ENCODE measurements around the gene APOL1. TPM values are rescaled to one million over a fixed set of nuclear protein-coding genes. Genes with fewer than 3 reads are reported as not detected.
A peak's percentile ranks its signal among the peaks of the same experiment; 100 is the strongest.
"Not testable (repeated sequence)": the region's sequence is repeated elsewhere in the genome, so short reads cannot be mapped to it uniquely, and the experiment has no call there.

Gene APOL1, protein sequence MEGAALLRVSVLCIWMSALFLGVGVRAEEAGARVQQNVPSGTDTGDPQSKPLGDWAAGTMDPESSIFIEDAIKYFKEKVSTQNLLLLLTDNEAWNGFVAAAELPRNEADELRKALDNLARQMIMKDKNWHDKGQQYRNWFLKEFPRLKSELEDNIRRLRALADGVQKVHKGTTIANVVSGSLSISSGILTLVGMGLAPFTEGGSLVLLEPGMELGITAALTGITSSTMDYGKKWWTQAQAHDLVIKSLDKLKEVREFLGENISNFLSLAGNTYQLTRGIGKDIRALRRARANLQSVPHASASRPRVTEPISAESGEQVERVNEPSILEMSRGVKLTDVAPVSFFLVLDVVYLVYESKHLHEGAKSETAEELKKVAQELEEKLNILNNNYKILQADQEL
- total RNA-seq: 100 to 1,000 TPM in 1 of 8 experiments, 10 to 100 TPM in 3, under 1 TPM in 3, not detected in 1; 0.09 to 171 (median 14.0) TPM

- 30 to 100% (median 90%) methylated on average over 1 to 5 of the region's 10 CpGs; no CpG with 5 or more reads in 2 of the 10 experiments for WGBS, 10 experiments
- peak in 3 of 8 experiments; percentile 51 to 59 (median 56) for ATAC-seq (replicated peaks in 6 of 8)
- Histone ChIP-seq H3K27ac (no peak within 1 kb of the TSS), H3K4me1 (replicated peaks in 1 of 2) (peaks cover 2 to 7% of the 10 kb centered on the region in 2 donors), H3K4me3 (no peak within 1 kb of the TSS)
- in situ Hi-C loops (cut with MboI; ENCODE audit: low pct_unique_long_range_greater_than_20kb in 2 of 9, low sequenced_read_pairs in 9 of 9, unreplicated experiment in 9 of 9): no loop called here
These were observed at the start of gene APOL1 for GRCh38 chr22:36252754-36253522. Gene APOL1, plus strand, starts transcription at chr22:36253133. Its CDS starts 1,823 bp downstream, at chr22:36254956.

GRCh38 chr22:36203441-36203840 lies 49.5 kb upstream of the APOL1 start:
- 76 to 95% (median 82%) methylated on average over 2 to 7 of the region's 7 CpGs; no CpG with 5 or more reads in 5 of the 10 experiments for WGBS, 10 experiments
- in situ Hi-C loops (cut with MboI; ENCODE audit: low pct_unique_long_range_greater_than_20kb in 2 of 9, low sequenced_read_pairs in 9 of 9, unreplicated experiment in 9 of 9); ATAC-seq (replicated peaks in 6 of 8); H3K27ac ChIP-seq; H3K4me3 ChIP-seq: not testable (repeated sequence)
- peaks cover 8 to 25% of the 10 kb centered on the region in 2 donors for H3K4me1 ChIP-seq (replicated peaks in 1 of 2)

- Histone ChIP-seq H3K4me1 (replicated peaks in 1 of 2) (peaks cover 7 to 19% of the 10 kb centered on the region in 2 donors), H3K27ac (no peak overlapping the region), H3K4me3 (no peak overlapping the region)
- 58 to 100% (median 70%) methylated on average over 1 to 7 of the region's 8 CpGs; no CpG with 5 or more reads in 3 of the 10 experiments for WGBS, 10 experiments
- ATAC-seq (replicated peaks in 6 of 8): no peak
- in situ Hi-C loops (cut with MboI; ENCODE audit: low pct_unique_long_range_greater_than_20kb in 2 of 9, low sequenced_read_pairs in 9 of 9, unreplicated experiment in 9 of 9): no loop called here
These were observed 48.8 kb upstream of the APOL1 start for GRCh38 chr22:36204001-36204631.

DNA sequence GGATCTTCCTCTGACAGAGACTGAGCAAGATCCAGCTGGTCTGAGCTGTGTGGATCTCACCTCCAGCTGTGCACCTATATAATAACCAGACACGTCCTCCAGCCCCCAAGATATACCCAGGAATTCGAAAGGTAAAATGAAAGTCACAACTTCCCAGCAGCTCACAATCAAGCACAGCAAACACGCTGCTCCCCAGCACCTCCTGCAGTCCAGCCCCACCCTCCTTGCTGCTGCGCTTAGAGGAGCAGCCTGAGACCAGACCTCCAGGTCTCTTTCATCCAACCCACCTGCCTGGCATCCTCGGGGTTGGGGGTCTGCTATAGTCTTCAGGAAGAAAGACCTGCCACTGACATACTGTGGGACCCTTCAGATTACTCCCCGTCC lies 48.3 kb upstream of the APOL1 start:
- H3K27ac ChIP-seq: no peak overlapping the region
- WGBS, 10 experiments: 45 to 68% (median 63%) methylated on average over 1 to 5 of the region's 6 CpGs; no CpG with 5 or more reads in 4 of the 10 experiments
- no peak for ATAC-seq (replicated peaks in 6 of 8)
- in situ Hi-C loops (cut with MboI; ENCODE audit: low pct_unique_long_range_greater_than_20kb in 2 of 9, low sequenced_read_pairs in 9 of 9, unreplicated experiment in 9 of 9): no loop called here
- peaks cover 7 to 19% of the 10 kb centered on the region in 2 donors for H3K4me1 ChIP-seq (replicated peaks in 1 of 2)
- H3K4me3 ChIP-seq: no peak overlapping the region

DNA sequence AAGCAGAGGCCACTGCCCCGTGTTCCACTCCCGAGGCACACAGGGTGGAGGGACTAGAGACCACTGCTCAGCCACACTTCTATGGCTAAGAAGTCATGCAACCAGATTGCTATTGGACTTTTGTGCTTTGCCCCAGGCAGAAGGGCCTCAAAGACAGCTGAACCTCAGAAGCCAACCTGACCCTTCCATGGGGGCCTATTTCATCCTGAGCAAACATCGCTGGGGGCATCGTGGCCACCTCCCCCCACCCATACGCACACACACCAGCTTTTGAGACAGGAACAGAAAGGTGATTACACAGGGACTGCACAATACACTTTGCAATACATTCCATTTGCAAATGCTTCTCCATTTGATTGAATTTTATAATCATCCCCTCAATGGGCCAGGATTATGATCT lies 47.4 kb upstream of the APOL1 start:
- H3K4me3 ChIP-seq; H3K27ac ChIP-seq; ATAC-seq (replicated peaks in 6 of 8); in situ Hi-C loops (cut with MboI; ENCODE audit: low pct_unique_long_range_greater_than_20kb in 2 of 9, low sequenced_read_pairs in 9 of 9, unreplicated experiment in 9 of 9): not testable (repeated sequence)
- H3K4me1 ChIP-seq (replicated peaks in 1 of 2): peaks cover 7 to 19% of the 10 kb centered on the region in 2 donors
- WGBS, 10 experiments: 47 to 80% (median 79%) methylated on average over 1 to 3 of the region's 5 CpGs; no CpG with 5 or more reads in 5 of the 10 experiments

DNA sequence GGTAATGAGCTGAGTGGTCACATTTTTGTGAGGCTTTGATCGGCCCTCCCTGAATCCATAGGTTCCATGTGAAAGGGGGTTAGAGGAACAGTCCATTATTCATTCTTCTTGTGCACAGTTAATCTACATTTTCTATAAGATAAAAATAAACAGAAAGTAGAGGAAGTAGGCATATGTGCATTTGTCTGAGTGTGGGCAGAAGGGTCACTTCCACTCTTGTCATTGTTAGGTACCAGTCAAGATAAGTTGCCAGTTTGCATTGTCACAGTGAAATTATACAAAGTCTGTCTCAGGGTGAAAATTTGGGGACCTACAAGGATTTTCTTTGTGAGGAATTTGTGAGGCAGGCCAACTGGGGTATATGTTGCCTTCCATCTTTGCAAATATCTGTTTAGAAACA lies 46.7 kb upstream of the APOL1 start:
- H3K27ac ChIP-seq: no peak overlapping the region
- in situ Hi-C loops (cut with MboI; ENCODE audit: low pct_unique_long_range_greater_than_20kb in 2 of 9, low sequenced_read_pairs in 9 of 9, unreplicated experiment in 9 of 9): no loop called here

DNA sequence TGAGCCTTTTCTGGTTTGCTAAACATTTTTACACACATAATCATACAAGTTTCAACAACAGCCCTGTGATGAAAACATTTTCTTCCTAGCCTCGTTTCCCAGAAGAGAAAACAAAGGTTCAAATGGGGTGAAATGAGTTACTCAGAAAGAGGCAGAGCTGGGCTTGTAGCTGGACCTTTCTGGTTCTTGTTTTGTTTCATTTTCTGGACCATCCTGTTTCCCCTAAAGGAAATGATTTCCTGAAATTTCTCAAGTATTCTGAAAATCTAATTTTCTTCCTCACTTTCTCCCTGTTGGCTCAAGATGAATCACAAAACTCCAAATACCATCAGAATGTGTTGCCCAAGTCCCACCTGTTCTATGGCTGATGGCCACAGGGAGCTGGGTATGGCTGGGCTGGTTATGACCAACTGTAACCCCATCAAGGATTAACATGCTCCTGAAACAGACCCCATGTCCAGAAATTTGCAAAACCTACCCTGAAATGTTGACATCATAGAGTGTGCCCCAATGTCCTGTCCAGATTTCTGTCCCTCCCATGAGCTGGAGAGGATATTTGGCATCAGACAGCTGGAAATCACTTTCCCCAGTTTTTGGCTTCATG lies 44.7 kb upstream of the APOL1 start:
- no peak for ATAC-seq (replicated peaks in 6 of 8)
- Histone ChIP-seq H3K4me3 (no peak overlapping the region), H3K27ac (no peak overlapping the region), H3K4me1 (replicated peaks in 1 of 2) (no peaks in the 10 kb centered on the region)
- in situ Hi-C loops (cut with MboI; ENCODE audit: low pct_unique_long_range_greater_than_20kb in 2 of 9, low sequenced_read_pairs in 9 of 9, unreplicated experiment in 9 of 9): no loop called here
- WGBS, 10 experiments: 0 to 67% (median 23%) methylated on average over 1 of the region's 1 CpG; no CpG with 5 or more reads in 4 of the 10 experiments

More for the DNA sequence above, 46.7 kb upstream of the APOL1 start:
- no peak for ATAC-seq (replicated peaks in 6 of 8)
- 40 to 100% (median 92%) methylated on average over 1 of the region's 1 CpG; no CpG with 5 or more reads in 4 of the 10 experiments for WGBS, 10 experiments
- Histone ChIP-seq H3K4me1 (replicated peaks in 1 of 2) (peaks cover 7 to 19% of the 10 kb centered on the region in 2 donors), H3K4me3 (no peak overlapping the region)

DNA sequence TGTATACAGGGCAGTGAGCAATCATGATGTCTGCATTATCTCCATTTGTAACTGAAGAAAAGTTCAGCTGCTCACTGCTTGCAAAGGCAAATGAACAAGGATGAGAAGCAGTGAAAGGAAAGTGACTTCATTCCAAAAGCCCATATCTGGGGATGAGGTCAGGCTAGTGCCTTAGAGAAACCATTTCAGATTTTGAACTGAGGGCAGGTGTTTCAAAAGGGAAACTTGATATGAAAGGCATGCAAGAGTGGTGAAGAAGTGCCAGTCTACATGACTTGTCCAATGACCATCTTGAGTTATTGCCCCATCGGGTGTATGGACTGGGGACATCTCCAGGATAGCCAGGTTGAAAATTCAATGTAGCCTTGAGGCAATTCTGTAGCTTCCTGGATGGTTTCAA lies 44.0 kb upstream of the APOL1 start:
- WGBS, 10 experiments: 80 to 100% (median 83%) methylated on average over 1 of the region's 1 CpG; no CpG with 5 or more reads in 5 of the 10 experiments
- in situ Hi-C loops (cut with MboI; ENCODE audit: low pct_unique_long_range_greater_than_20kb in 2 of 9, low sequenced_read_pairs in 9 of 9, unreplicated experiment in 9 of 9): no loop called here
- Histone ChIP-seq H3K4me3 (no peak overlapping the region), H3K27ac (no peak overlapping the region), H3K4me1 (replicated peaks in 1 of 2) (no peaks in the 10 kb centered on the region)
- ATAC-seq (replicated peaks in 6 of 8): no peak

GRCh38 chr22:36209488-36209908 lies 43.4 kb upstream of the APOL1 start:
- ATAC-seq (replicated peaks in 6 of 8); in situ Hi-C loops (cut with MboI; ENCODE audit: low pct_unique_long_range_greater_than_20kb in 2 of 9, low sequenced_read_pairs in 9 of 9, unreplicated experiment in 9 of 9); H3K4me3 ChIP-seq; H3K27ac ChIP-seq; H3K4me1 ChIP-seq (replicated peaks in 1 of 2): not testable (repeated sequence)
- WGBS, 10 experiments: 83 to 100% (median 100%) methylated on average over 1 to 4 of the region's 5 CpGs; no CpG with 5 or more reads in 3 of the 10 experiments

- Histone ChIP-seq H3K4me3 (no peak overlapping the region), H3K27ac (no peak overlapping the region), H3K4me1 (replicated peaks in 1 of 2) (no peaks in the 10 kb centered on the region)
- in situ Hi-C loops (cut with MboI; ENCODE audit: low pct_unique_long_range_greater_than_20kb in 2 of 9, low sequenced_read_pairs in 9 of 9, unreplicated experiment in 9 of 9): no loop called here
- 40 to 100% (median 95%) methylated on average over 1 to 3 of the region's 3 CpGs; no CpG with 5 or more reads in 2 of the 10 experiments for WGBS, 10 experiments
- no peak for ATAC-seq (replicated peaks in 6 of 8)
These were observed 42.7 kb upstream of the APOL1 start for GRCh38 chr22:36210224-36210623.

- WGBS, 10 experiments: 0 to 86% (median 60%) methylated on average over 1 to 4 of the region's 4 CpGs; no CpG with 5 or more reads in 2 of the 10 experiments
- in situ Hi-C loops (cut with MboI; ENCODE audit: low pct_unique_long_range_greater_than_20kb in 2 of 9, low sequenced_read_pairs in 9 of 9, unreplicated experiment in 9 of 9): no loop called here
- ATAC-seq (replicated peaks in 6 of 8): no peak
- peaks cover 0 to 7% of the 10 kb centered on the region in 2 donors for H3K4me1 ChIP-seq (replicated peaks in 1 of 2)
- H3K27ac ChIP-seq: no peak overlapping the region
- H3K4me3 ChIP-seq: no peak overlapping the region
These were observed 41.6 kb upstream of the APOL1 start for GRCh38 chr22:36211237-36211861.

- Histone ChIP-seq H3K4me3 (no peak overlapping the region), H3K4me1 (replicated peaks in 1 of 2) (peaks cover 0 to 7% of the 10 kb centered on the region in 2 donors), H3K27ac (no peak overlapping the region)
- in situ Hi-C loops (cut with MboI; ENCODE audit: low pct_unique_long_range_greater_than_20kb in 2 of 9, low sequenced_read_pairs in 9 of 9, unreplicated experiment in 9 of 9): no loop called here
- ATAC-seq (replicated peaks in 6 of 8): no peak
These were observed 40.0 kb upstream of the APOL1 start for GRCh38 chr22:36212901-36213300.

Measured in motor neuron (in vitro differentiated cells).